Right lobe of liver (tissue), 6 donors: ENCODE measurements around the gene DNAJB6. TPM values are rescaled to one million over a fixed set of nuclear protein-coding genes. Genes with fewer than 3 reads are reported as not detected.

Experiments
- ATAC-seq, 4 donors: fragments of 200-7000 bp; cut with Tn5 transposase; one replicate each; pipeline ENCODE4 v1.9.1; 2020; ENCODE audit warnings: mild to moderate bottlenecking in 4 of 4, moderate library complexity in 4 of 4
- DNase-seq, 3 donors: peaks; one replicate each; pipeline ENCODE4 v3.0.0-alpha.2; 2020
- H3K27ac ChIP-seq, 3 donors: fragments of 200-600 bp; one replicate each; pipeline ENCODE4 v1.8.0; 2022
- H3K27me3 ChIP-seq, 2 donors: fragments of 200-600 bp; one replicate each; pipeline ENCODE4 v1.8.0; 2022
- H3K36me3 ChIP-seq, 4 donors: fragments of 200-600 bp; sonication (generic) in 1 of 4; one replicate each; pipeline versions ENCODE4 v1.5.1 to v1.8.0; 2017 to 2022; ENCODE audit warnings: control low read depth in 1 of 4
- H3K4me1 ChIP-seq, 4 donors: fragments of 200-600 bp; sonication (generic) in 1 of 4; one replicate each; pipeline versions ENCODE4 v1.5.1 to v1.8.0; 2017 to 2022; ENCODE audit warnings: control low read depth in 1 of 4
- H3K4me3 ChIP-seq, 3 donors: fragments of 200-600 bp; one replicate each; pipeline ENCODE4 v1.8.0; 2022
- H3K9me3 ChIP-seq, 4 donors: fragments of 200-600 bp; sonication (generic) in 1 of 4; one replicate each; pipeline versions ENCODE4 v1.5.1 to v1.8.0; 2017 to 2022; ENCODE audit warnings: control low read depth in 1 of 4
- CTCF ChIP-seq, 4 donors: fragments of 200-600 bp in 3 of 4; fragments of 450-650 bp in 1 of 4; IDR thresholded peaks; one replicate each; pipeline versions ENCODE4 v1.5.1 to v1.8.0; 2016 to 2022; ENCODE audit warnings: antibody characterized with exemption in 4 of 4, mild to moderate bottlenecking in 2 of 4
- POLR2A ChIP-seq: fragments of 450-650 bp; IDR thresholded peaks from one replicate; pipeline ENCODE4 v1.6.1; 2017; ENCODE audit warnings: antibody characterized with exemption, mild to moderate bottlenecking
- WGBS: methylation state at CpG from one replicate; pipeline ENCODE4 v1.1.6; 2018; ENCODE audit warnings: low coverage, low lambda C conversion rate; ENCODE audit not compliant: insufficient coverage; ENCODE audit errors: missing lambda C conversion rate; 5-methylcytosine and 5-hydroxymethylcytosine counted together
- intact Hi-C, 2 donors: fragments of 100-400 bp; cut with DNase I; formaldehyde crosslinking; loops; one replicate each; pipeline versions ENCODE4 v1.11.2 to v1.14.1; 2022
- total RNA-seq, 6 experiments: library from RNA; depleted of rRNA in 2 of 6; stranded (reverse); fragments of >200 nt in 2 of 6; fragmentation: NEBNext Ultra II Directional in 3 of 6; extraction: Animal tissue kit (Norgen Biotek cat#: 25700) in 3 of 6; gene quantifications; one replicate each; pipeline versions ENCODE4 v1.1.0 to v1.2.4, GENCODE V29; 2016 to 2023
- donor health status: DM: no; HTN: yes; CAD: no.
- donor health status: DM: no; HTN: no; CAD: no.
- donor health status: DM: no; HTN: no; CAD: no.
- donor health status: DM: no; HTN: yes; CAD: no.
- donor health status: DM: no; HTN: yes; CAD: no.

DNAJB6 gene
- total RNA-seq, 6 experiments from 2014 or later: 24.5 to 38.0 (median 35.2) TPM

GRCh38 chr7:157309988-157310668, 26.7 kb upstream of the DNAJB6 start:
- no peaks in the 10 kb centered on the region for H3K4me1 ChIP-seq
- DNase-seq (no peak), ATAC-seq (no peak)
- WGBS: 79% methylated on average over 6 of the region's 10 CpGs
- no peaks in the 10 kb centered on the region for H3K36me3 ChIP-seq
- H3K27me3 ChIP-seq: no peaks in the 10 kb centered on the region
- no peak overlapping the region for H3K4me3 ChIP-seq
- H3K27ac ChIP-seq: no peak overlapping the region
- intact Hi-C loops: no loop called here
- no peaks in the 10 kb centered on the region for H3K9me3 ChIP-seq
- no peak for TF ChIP-seq POLR2A
- no peak for TF ChIP-seq CTCF (IDR thresholded peaks at IDR 0.05)

- Histone ChIP-seq H3K36me3 (no peaks in the 10 kb centered on the region), H3K4me1 (no peaks in the 10 kb centered on the region), H3K27me3 (no peaks in the 10 kb centered on the region), H3K9me3 (no peaks in the 10 kb centered on the region), H3K4me3 (no peak overlapping the region), H3K27ac (no peak overlapping the region)
- ATAC-seq (no peak), DNase-seq (no peak)
- intact Hi-C loops: no loop called here
- TF ChIP-seq CTCF (IDR thresholded peaks at IDR 0.05) (no peak), POLR2A (no peak)
- 58% methylated on average over 5 of the region's 7 CpGs for WGBS
These were observed 26.1 kb upstream of the DNAJB6 start for GRCh38 chr7:157310676-157311185.

- Histone ChIP-seq H3K27me3 (no peaks in the 10 kb centered on the region), H3K4me3 (no peak overlapping the region), H3K27ac (no peak overlapping the region), H3K9me3 (no peaks in the 10 kb centered on the region), H3K36me3 (no peaks in the 10 kb centered on the region), H3K4me1 (no peaks in the 10 kb centered on the region)
- intact Hi-C loops: no loop called here
- DNase-seq (no peak), ATAC-seq (no peak)
- WGBS: 55% methylated on average over 6 of the region's 7 CpGs
- TF ChIP-seq POLR2A (no peak), CTCF (IDR thresholded peaks at IDR 0.05) (no peak)
These were observed 23.9 kb upstream of the DNAJB6 start for GRCh38 chr7:157312941-157313340.

GRCh38 chr7:157313645-157314044, 23.2 kb upstream of the DNAJB6 start:
- WGBS: 84% methylated on average over 15 of the region's 15 CpGs
- Histone ChIP-seq H3K27me3 (no peaks in the 10 kb centered on the region), H3K27ac (no peak overlapping the region), H3K4me3 (no peak overlapping the region), H3K9me3 (no peaks in the 10 kb centered on the region), H3K36me3 (no peaks in the 10 kb centered on the region), H3K4me1 (no peaks in the 10 kb centered on the region)
- no peak for ATAC-seq
- TF ChIP-seq CTCF (IDR thresholded peaks at IDR 0.05) (no peak), POLR2A (no peak)
- DNase-seq: no peak
- intact Hi-C loops: no loop called here
